ENCODE data around the gene VENTX. TPM values are rescaled to one million over a fixed set of nuclear protein-coding genes. Genes with fewer than 3 reads are reported as not detected.

The VENTX gene
- total RNA-seq, 1 donor from 2014 or later, result 0.13 TPM

DNA sequence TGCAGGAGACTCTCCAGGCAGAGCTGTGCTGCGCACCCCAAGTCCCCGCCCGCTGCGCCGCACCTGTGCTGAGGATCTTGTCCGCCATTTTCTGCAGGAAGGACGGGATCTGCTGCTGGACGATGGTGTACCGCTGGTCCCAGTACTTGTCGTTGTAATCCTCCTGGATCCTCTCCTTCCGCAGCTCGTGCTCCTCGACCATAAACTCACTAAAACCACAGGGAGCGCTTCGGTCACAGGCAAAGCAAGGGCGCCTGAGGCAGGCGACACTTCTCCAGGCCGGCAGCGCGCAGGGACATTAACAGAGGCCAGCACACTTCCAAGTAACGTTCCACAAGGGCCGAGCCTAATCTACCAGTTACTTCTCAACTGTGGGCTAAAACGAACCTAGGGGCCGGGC, 52.1 kb downstream of the VENTX start:
- no peak for ATAC-seq (ENCODE audit: low read depth)
- ChIA-PET CTCF (no interaction called here), POLR2A (no interaction called here)
- Mint-ChIP-seq H3K9me3 (no peaks in the 10 kb centered on the region), H3K4me3 (no peak overlapping the region), H3K4me1 (no peaks in the 10 kb centered on the region), H3K27me3 (no peaks in the 10 kb centered on the region), H3K27ac (no peak overlapping the region), H3K36me3 (ENCODE audit: low read depth) (peaks cover 75% of the 10 kb centered on the region)
- intact Hi-C loops (cut with micrococcal nuclease), result no loop called here
- TF ChIP-seq, protein P1, sequence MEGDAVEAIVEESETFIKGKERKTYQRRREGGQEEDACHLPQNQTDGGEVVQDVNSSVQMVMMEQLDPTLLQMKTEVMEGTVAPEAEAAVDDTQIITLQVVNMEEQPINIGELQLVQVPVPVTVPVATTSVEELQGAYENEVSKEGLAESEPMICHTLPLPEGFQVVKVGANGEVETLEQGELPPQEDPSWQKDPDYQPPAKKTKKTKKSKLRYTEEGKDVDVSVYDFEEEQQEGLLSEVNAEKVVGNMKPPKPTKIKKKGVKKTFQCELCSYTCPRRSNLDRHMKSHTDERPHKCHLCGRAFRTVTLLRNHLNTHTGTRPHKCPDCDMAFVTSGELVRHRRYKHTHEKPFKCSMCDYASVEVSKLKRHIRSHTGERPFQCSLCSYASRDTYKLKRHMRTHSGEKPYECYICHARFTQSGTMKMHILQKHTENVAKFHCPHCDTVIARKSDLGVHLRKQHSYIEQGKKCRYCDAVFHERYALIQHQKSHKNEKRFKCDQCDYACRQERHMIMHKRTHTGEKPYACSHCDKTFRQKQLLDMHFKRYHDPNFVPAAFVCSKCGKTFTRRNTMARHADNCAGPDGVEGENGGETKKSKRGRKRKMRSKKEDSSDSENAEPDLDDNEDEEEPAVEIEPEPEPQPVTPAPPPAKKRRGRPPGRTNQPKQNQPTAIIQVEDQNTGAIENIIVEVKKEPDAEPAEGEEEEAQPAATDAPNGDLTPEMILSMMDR (IDR thresholded peaks at IDR 0.05), result no peak
- DNase-seq, result no peak

Other genes with a start within 250 kb of the VENTX start
- gene ADGRA1, start 149.9 kb upstream of the VENTX start, total RNA-seq, result not detected in 2 replicates
- gene KNDC1, start 77.6 kb upstream of the VENTX start, total RNA-seq, result 0.09 TPM in 1 of 2 replicates, not detected in the other
- gene UTF1, start 7.6 kb upstream of the VENTX start, total RNA-seq, result not detected in 2 replicates
- gene ADAM8, start 39.0 kb downstream of the VENTX start, total RNA-seq, result 137 and 152 TPM in 2 replicates
- gene TUBGCP2, start 71.0 kb downstream of the VENTX start, total RNA-seq, result 58.6 and 66.7 TPM in 2 replicates
- gene ZNF511, start 71.1 kb downstream of the VENTX start, total RNA-seq, result 56.7 and 58.2 TPM in 2 replicates
- not detected in 2 replicates for gene CALY, start 99.0 kb downstream of the VENTX start, total RNA-seq
- not detected in 2 replicates for gene PRAP1, start 109.5 kb downstream of the VENTX start, total RNA-seq
- gene FUOM, start 120.2 kb downstream of the VENTX start, total RNA-seq, result 37.2 and 39.1 TPM in 2 replicates
- 37.7 and 39.4 TPM in 2 replicates for gene ECHS1, start 135.5 kb downstream of the VENTX start, total RNA-seq
- gene PAOX, start 141.4 kb downstream of the VENTX start, total RNA-seq, result 14.1 and 16.9 TPM in 2 replicates
- gene MTG1, start 156.3 kb downstream of the VENTX start, total RNA-seq, result 67.6 and 83.1 TPM in 2 replicates
- gene SPRN, start 186.8 kb downstream of the VENTX start, total RNA-seq, result not detected in 2 replicates
- gene SCART1, start 216.1 kb downstream of the VENTX start, total RNA-seq, result 2.8 TPM in 2 replicates

Measured in activated B cell treated with CpG ODN at 0.5 μM for 24 hours (primary cell).